ENCODE data around the gene TMEM89. TPM values are rescaled to one million over a fixed set of nuclear protein-coding genes. Genes with fewer than 3 reads are reported as not detected.

The TMEM89 gene
- total and polyA plus RNA-seq, 2 of the 4 experiments (the other 2 are of a cell fraction): 0.15 TPM; not detected in 1

- Histone ChIP-seq H3K4me2 (ENCODE audit: low read depth, low read length) (no peak overlapping the region), H2BK5ac (ENCODE audit: low read depth, low read length, poor library complexity, severe bottlenecking) (no peak overlapping the region), H2AK5ac (ENCODE audit: low read depth, low read length) (no peak overlapping the region), H3K27ac (ENCODE audit: insufficient read depth, low read length) (no peak overlapping the region), H2AFZ (replicated peaks; ENCODE audit: low read length, poor library complexity) (no peak overlapping the region), H3K9ac (ENCODE audit: low read depth, low read length) (no peak overlapping the region), H4K20me1 (ENCODE audit: insufficient read depth, low read length) (peaks cover 53% of the 10 kb centered on the region), H3K79me1 (ENCODE audit: low read depth in 1 of 2, low read length in 2 of 2) (peaks cover 28 to 56% of the 10 kb centered on the region in 2 experiments), H3K4ac (ENCODE audit: low read depth, low read length) (no peak overlapping the region), H3K14ac (replicated peaks; ENCODE audit: low read depth, low read length) (no peak overlapping the region), H3K18ac (ENCODE audit: low read depth, low read length) (no peak overlapping the region), H4K8ac (ENCODE audit: low read depth in 2 of 2, low read length in 2 of 2) (no peak overlapping the region), H2BK120ac (ENCODE audit: low read depth, low read length) (no peak overlapping the region), H3K23ac (ENCODE audit: low read depth, low read length) (no peak overlapping the region), H3K9me1 (ENCODE audit: insufficient read depth, low read length) (peaks cover 12% of the 10 kb centered on the region), H4K5ac (ENCODE audit: low read depth, low read length) (no peak overlapping the region), H3K4me3 (ENCODE audit: insufficient read depth, low read depth, low read length) (no peak overlapping the region), H2BK20ac (ENCODE audit: low read depth, low read length) (no peak overlapping the region), H3K56ac (ENCODE audit: extremely low read depth, insufficient read depth, low read length) (no peak overlapping the region), H4K91ac (ENCODE audit: insufficient read depth, low read depth, low read length) (no peak overlapping the region), H3K36me3 (ENCODE audit: control insufficient read depth, insufficient read depth, low read length) (peaks cover 84% of the 10 kb centered on the region), H2AK9ac (replicated peaks; ENCODE audit: low read depth, low read length, poor library complexity) (peak overlapping the region; percentile 37), H3K27me3 (ENCODE audit: control insufficient read depth, insufficient read depth, low read length) (no peaks in the 10 kb centered on the region), H3K9me3 (ENCODE audit: control insufficient read depth, insufficient read depth, low read length) (no peaks in the 10 kb centered on the region), H2BK15ac (ENCODE audit: low read depth, low read length) (no peak overlapping the region), H3K4me1 (ENCODE audit: control insufficient read depth, insufficient read depth, low read length) (peaks cover 11% of the 10 kb centered on the region)
- CTCF ChIA-PET: no interaction called here
- DNase-seq: no peak
- 100% methylated on average over 5 of the region's 8 CpGs; no CpG with 5 or more reads in 1 of the 2 experiments for WGBS, 2 experiments (ENCODE audit: extremely low coverage in 2 of 2, insufficient read length in 1 of 2)
- ATAC-seq (ENCODE audit: low read depth): no peak
- TF ChIP-seq FOS (IDR thresholded peaks at IDR 0.05; ENCODE audit: low read depth, low read length) (no peak), RAD21 (IDR thresholded peaks at IDR 0.05; ENCODE audit: low read length) (no peak), CHD1 (IDR thresholded peaks at IDR 0.05; ENCODE audit: low read depth, low read length) (no peak), CEBPB (IDR thresholded peaks at IDR 0.05; ENCODE audit: low read depth, low read length) (no peak), BHLHE40 (IDR thresholded peaks at IDR 0.05; ENCODE audit: low read depth, low read length) (no peak), NFE2L2 (IDR thresholded peaks at IDR 0.05; ENCODE audit: low read depth, low read length) (no peak), MAFK (IDR thresholded peaks at IDR 0.05; ENCODE audit: low read depth, low read length) (no peak), MAZ (IDR thresholded peaks at IDR 0.05; ENCODE audit: borderline replicate concordance, low read depth, low read length) (no peak), MXI1 (IDR thresholded peaks at IDR 0.05; ENCODE audit: borderline replicate concordance, low read depth, low read length) (no peak), RCOR1 (IDR thresholded peaks at IDR 0.05; ENCODE audit: insufficient replicate concordance, low read length) (no peak), USF2 (IDR thresholded peaks at IDR 0.05; ENCODE audit: low read depth, low read length) (no peak), SMC3 (IDR thresholded peaks at IDR 0.05; ENCODE audit: low read depth, low read length) (no peak), POLR2A (IDR thresholded peaks at IDR 0.05; ENCODE audit: low read depth, low read length) (no peak), RFX5 (IDR thresholded peaks at IDR 0.05; ENCODE audit: low read depth, low read length) (no peak)
- TF ChIP-seq, protein P1, sequence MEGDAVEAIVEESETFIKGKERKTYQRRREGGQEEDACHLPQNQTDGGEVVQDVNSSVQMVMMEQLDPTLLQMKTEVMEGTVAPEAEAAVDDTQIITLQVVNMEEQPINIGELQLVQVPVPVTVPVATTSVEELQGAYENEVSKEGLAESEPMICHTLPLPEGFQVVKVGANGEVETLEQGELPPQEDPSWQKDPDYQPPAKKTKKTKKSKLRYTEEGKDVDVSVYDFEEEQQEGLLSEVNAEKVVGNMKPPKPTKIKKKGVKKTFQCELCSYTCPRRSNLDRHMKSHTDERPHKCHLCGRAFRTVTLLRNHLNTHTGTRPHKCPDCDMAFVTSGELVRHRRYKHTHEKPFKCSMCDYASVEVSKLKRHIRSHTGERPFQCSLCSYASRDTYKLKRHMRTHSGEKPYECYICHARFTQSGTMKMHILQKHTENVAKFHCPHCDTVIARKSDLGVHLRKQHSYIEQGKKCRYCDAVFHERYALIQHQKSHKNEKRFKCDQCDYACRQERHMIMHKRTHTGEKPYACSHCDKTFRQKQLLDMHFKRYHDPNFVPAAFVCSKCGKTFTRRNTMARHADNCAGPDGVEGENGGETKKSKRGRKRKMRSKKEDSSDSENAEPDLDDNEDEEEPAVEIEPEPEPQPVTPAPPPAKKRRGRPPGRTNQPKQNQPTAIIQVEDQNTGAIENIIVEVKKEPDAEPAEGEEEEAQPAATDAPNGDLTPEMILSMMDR (conservative IDR thresholded peaks at IDR 0.05; ENCODE audit: low read depth, low read length): no peak
- TF ChIP-seq, protein P2, sequence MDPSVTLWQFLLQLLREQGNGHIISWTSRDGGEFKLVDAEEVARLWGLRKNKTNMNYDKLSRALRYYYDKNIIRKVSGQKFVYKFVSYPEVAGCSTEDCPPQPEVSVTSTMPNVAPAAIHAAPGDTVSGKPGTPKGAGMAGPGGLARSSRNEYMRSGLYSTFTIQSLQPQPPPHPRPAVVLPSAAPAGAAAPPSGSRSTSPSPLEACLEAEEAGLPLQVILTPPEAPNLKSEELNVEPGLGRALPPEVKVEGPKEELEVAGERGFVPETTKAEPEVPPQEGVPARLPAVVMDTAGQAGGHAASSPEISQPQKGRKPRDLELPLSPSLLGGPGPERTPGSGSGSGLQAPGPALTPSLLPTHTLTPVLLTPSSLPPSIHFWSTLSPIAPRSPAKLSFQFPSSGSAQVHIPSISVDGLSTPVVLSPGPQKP (IDR thresholded peaks at IDR 0.05; ENCODE audit: borderline replicate concordance, low read depth, low read length): no peak
- in situ Hi-C loops (cut with MboI; ENCODE audit: low sequenced_read_pairs) (no loop called here), dilution Hi-C loops (cut with HindIII; ENCODE audit: low sequenced_read_pairs, unreplicated experiment) (no loop called here), intact Hi-C loops (cut with micrococcal nuclease) (loop anchor here (10.0 kb wide), 1 partner anchor 186 kb away; the partner anchor contains the start of genes ATRIP, CCDC51 and TMA7)
- POLR2A ChIA-PET (ENCODE audit: unreplicated experiment): no interaction called here
- no TSS peak for BruUV-seq (replicated peaks)
Measured at GRCh38 chr3:48630407-48630806, 8.8 kb upstream of the TMEM89 start.
